ENCODE results near the gene PYCR2. TPM values are rescaled to one million over a fixed set of nuclear protein-coding genes. Genes with fewer than 3 reads are reported as not detected.

The PYCR2 gene
- polyA plus RNA-seq, 1 donor from 2014 or later: 51.5 TPM

DNA sequence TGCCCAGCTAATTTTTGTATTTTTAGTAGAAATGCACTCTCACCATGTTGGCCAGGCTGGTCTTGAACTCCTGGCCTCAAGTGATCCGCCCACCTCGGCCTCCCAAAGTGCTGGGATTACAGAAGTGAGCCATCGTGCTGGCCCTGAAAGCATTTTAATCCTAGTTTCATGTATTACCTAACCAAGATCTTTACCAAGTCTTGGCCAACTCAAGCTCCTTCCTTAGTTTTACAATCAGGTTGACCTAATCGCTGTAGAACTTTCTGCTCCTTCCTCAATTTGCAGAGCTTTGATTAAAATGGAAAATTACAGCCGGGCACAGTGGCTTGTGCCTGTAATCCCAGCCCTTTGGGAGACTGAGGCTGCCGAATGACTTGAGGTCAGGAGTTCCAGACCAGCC lies 38.7 kb downstream of the PYCR2 start:
- Histone ChIP-seq H3K27me3 (ENCODE audit: insufficient read depth, low read depth, low read length) (peaks cover 37% of the 10 kb centered on the region), H4K20me1 (ENCODE audit: insufficient read depth) (no peaks in the 10 kb centered on the region), H3K4me3 (ENCODE audit: low read length) (no peak overlapping the region), H3K4me2 (ENCODE audit: low read length) (no peak overlapping the region), H3F3A (ENCODE audit: insufficient read depth, low read length, poor library complexity, severe bottlenecking) (no peaks in the 10 kb centered on the region), H3K27ac (ENCODE audit: low read length) (no peak overlapping the region), H3K9ac (ENCODE audit: low read length) (no peak overlapping the region), H2AFZ (ENCODE audit: low read depth, low read length) (no peak overlapping the region), H3K9me3 (ENCODE audit: low read length) (no peaks in the 10 kb centered on the region), H3K36me3 (ENCODE audit: insufficient read depth, low read length) (no peaks in the 10 kb centered on the region), H3K9me2 (ENCODE audit: insufficient read depth, low read length) (no peaks in the 10 kb centered on the region), H3K79me2 (replicated peaks; ENCODE audit: insufficient read depth, low read length) (no peaks in the 10 kb centered on the region)
- TF ChIP-seq TAF1 (IDR thresholded peaks at IDR 0.05; ENCODE audit: low read depth) (no peak), RAD21 (conservative IDR thresholded peaks at IDR 0.05) (no peak), CTCF (IDR thresholded peaks at IDR 0.05; ENCODE audit: poor library complexity, severe bottlenecking) (no peak), MXI1 (conservative IDR thresholded peaks at IDR 0.05; ENCODE audit: poor library complexity, severe bottlenecking) (no peak), SMC3 (conservative IDR thresholded peaks at IDR 0.05; ENCODE audit: poor library complexity) (no peak), POLR2AphosphoS5 (IDR thresholded peaks at IDR 0.05) (no peak), EZH2 (IDR thresholded peaks at IDR 0.05; ENCODE audit: borderline replicate concordance, insufficient read depth, low read length, poor library complexity, severe bottlenecking) (no peak), EP300 (conservative IDR thresholded peaks at IDR 0.05; ENCODE audit: poor library complexity, severe bottlenecking) (no peak)
- TF ChIP-seq, protein P1, sequence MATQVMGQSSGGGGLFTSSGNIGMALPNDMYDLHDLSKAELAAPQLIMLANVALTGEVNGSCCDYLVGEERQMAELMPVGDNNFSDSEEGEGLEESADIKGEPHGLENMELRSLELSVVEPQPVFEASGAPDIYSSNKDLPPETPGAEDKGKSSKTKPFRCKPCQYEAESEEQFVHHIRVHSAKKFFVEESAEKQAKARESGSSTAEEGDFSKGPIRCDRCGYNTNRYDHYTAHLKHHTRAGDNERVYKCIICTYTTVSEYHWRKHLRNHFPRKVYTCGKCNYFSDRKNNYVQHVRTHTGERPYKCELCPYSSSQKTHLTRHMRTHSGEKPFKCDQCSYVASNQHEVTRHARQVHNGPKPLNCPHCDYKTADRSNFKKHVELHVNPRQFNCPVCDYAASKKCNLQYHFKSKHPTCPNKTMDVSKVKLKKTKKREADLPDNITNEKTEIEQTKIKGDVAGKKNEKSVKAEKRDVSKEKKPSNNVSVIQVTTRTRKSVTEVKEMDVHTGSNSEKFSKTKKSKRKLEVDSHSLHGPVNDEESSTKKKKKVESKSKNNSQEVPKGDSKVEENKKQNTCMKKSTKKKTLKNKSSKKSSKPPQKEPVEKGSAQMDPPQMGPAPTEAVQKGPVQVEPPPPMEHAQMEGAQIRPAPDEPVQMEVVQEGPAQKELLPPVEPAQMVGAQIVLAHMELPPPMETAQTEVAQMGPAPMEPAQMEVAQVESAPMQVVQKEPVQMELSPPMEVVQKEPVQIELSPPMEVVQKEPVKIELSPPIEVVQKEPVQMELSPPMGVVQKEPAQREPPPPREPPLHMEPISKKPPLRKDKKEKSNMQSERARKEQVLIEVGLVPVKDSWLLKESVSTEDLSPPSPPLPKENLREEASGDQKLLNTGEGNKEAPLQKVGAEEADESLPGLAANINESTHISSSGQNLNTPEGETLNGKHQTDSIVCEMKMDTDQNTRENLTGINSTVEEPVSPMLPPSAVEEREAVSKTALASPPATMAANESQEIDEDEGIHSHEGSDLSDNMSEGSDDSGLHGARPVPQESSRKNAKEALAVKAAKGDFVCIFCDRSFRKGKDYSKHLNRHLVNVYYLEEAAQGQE (IDR thresholded peaks at IDR 0.05; ENCODE audit: borderline replicate concordance): no peak

- no peak overlapping the region for H3K4me3 ChIP-seq (ENCODE audit: low read length)
- peaks cover 37% of the 10 kb centered on the region for H3K27me3 ChIP-seq (ENCODE audit: insufficient read depth, low read depth, low read length)
- no peak overlapping the region for H3K4me2 ChIP-seq (ENCODE audit: low read length)
- H3K9me3 ChIP-seq (ENCODE audit: low read length): no peaks in the 10 kb centered on the region
- no peaks in the 10 kb centered on the region for H3K79me2 ChIP-seq (replicated peaks; ENCODE audit: insufficient read depth, low read length)
- no peak overlapping the region for H3K27ac ChIP-seq (ENCODE audit: low read length)
- H2AFZ ChIP-seq (ENCODE audit: low read depth, low read length): no peak overlapping the region
- no peak overlapping the region for H3K9ac ChIP-seq (ENCODE audit: low read length)
- H3K36me3 ChIP-seq (ENCODE audit: insufficient read depth, low read length): no peaks in the 10 kb centered on the region
- TF ChIP-seq RAD21 (conservative IDR thresholded peaks at IDR 0.05): no peak
- no peak for TF ChIP-seq POLR2AphosphoS5 (IDR thresholded peaks at IDR 0.05)
- TF ChIP-seq EP300 (conservative IDR thresholded peaks at IDR 0.05; ENCODE audit: poor library complexity, severe bottlenecking): no peak
- no peak for TF ChIP-seq MXI1 (conservative IDR thresholded peaks at IDR 0.05; ENCODE audit: poor library complexity, severe bottlenecking)
- no peak for TF ChIP-seq SMC3 (conservative IDR thresholded peaks at IDR 0.05; ENCODE audit: poor library complexity)
- no peak for TF ChIP-seq CTCF (IDR thresholded peaks at IDR 0.05; ENCODE audit: poor library complexity, severe bottlenecking)
- TF ChIP-seq, protein P1 (IDR thresholded peaks at IDR 0.05; ENCODE audit: borderline replicate concordance): no peak
- H3F3A ChIP-seq (ENCODE audit: insufficient read depth, low read length, poor library complexity, severe bottlenecking): no peaks in the 10 kb centered on the region
- no peaks in the 10 kb centered on the region for H3K9me2 ChIP-seq (ENCODE audit: insufficient read depth, low read length)
- H4K20me1 ChIP-seq (ENCODE audit: insufficient read depth): no peaks in the 10 kb centered on the region
Observed at GRCh38 chr1:225883616-225884265, 40.3 kb downstream of the PYCR2 start.

All from neural cell (in vitro differentiated cells).